ENCODE data around the gene SLC4A9. TPM values are rescaled to one million over a fixed set of nuclear protein-coding genes. Genes with fewer than 3 reads are reported as not detected.

Gene SLC4A9
- polyA plus RNA-seq, 3 donors = 0.28 TPM; not detected in 2

DNA sequence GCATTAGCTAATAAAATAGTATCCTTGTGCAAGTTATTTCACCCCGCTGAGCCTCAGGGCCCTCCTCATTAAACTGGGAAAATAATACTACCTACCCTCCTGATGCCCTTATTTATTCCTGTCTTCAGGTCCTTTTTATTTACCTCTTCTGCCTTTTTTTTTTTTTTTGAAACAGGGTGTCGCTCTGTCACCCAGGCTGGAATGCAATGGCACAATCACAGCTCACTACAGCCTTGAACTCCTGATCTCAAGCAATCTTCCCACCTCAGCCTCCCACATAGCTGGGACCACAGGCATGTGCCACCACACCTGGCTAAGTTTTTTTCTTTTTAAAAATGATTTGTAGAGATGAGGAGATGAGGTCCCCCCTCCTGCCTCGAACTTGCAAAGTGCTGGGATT lies 34.5 kb upstream of the SLC4A9 start:
- H3K36me3 ChIP-seq (replicated peaks in 1 of 2; ENCODE audit: control insufficient read depth in 1 of 2, insufficient read depth in 2 of 2, low read length in 2 of 2) = no peaks in the 10 kb centered on the region
- peaks cover 6 to 11% of the 10 kb centered on the region in 2 donors for H3K36me3 Mint-ChIP-seq
- H3K4me1 ChIP-seq (ENCODE audit: control insufficient read depth in 1 of 2, insufficient read depth in 2 of 2, low read length in 2 of 2) = peaks cover 51 to 52% of the 10 kb centered on the region in 2 donors
- peaks cover 62% of the 10 kb centered on the region for H3K4me1 Mint-ChIP-seq
- H3K9me3 Mint-ChIP-seq = peaks cover 0 to 3% (median 0%) of the 10 kb centered on the region in 7 donors
- intact Hi-C loops (cut with micrococcal nuclease) = loop anchor here in 1 of 2 donors (2.0 kb wide), 1 partner anchor 15 kb away; no protein-coding TSS in a partner anchor
- peaks cover 0 to 4% (median 2%) of the 10 kb centered on the region in 3 donors for H3K27me3 Mint-ChIP-seq (ENCODE audit: low read depth in 3 of 3)
- H4K20me1 ChIP-seq (ENCODE audit: insufficient read depth, low read length) = no peaks in the 10 kb centered on the region
- H3K79me2 ChIP-seq (ENCODE audit: insufficient read depth, low read length) = no peaks in the 10 kb centered on the region
- H3K9ac ChIP-seq (ENCODE audit: insufficient read depth, low read length, poor library complexity, severe bottlenecking) = no peak overlapping the region
- H3K27ac Mint-ChIP-seq = peak overlapping the region in 5 of 7 donors; percentile 65 to 91 (median 88)
- H3K4me3 Mint-ChIP-seq = no peak overlapping the region
- no peak overlapping the region for H3K27ac ChIP-seq (ENCODE audit: low read depth in 1 of 2, low read length in 2 of 2)
- no peaks in the 10 kb centered on the region for H3K27me3 ChIP-seq (ENCODE audit: control insufficient read depth in 2 of 2, insufficient read depth in 2 of 2, low read length in 2 of 2)
- H3K4me2 ChIP-seq (replicated peaks; ENCODE audit: extremely low read depth, low read length, poor library complexity, severe bottlenecking) = no peak overlapping the region
- TF ChIP-seq, protein P1, sequence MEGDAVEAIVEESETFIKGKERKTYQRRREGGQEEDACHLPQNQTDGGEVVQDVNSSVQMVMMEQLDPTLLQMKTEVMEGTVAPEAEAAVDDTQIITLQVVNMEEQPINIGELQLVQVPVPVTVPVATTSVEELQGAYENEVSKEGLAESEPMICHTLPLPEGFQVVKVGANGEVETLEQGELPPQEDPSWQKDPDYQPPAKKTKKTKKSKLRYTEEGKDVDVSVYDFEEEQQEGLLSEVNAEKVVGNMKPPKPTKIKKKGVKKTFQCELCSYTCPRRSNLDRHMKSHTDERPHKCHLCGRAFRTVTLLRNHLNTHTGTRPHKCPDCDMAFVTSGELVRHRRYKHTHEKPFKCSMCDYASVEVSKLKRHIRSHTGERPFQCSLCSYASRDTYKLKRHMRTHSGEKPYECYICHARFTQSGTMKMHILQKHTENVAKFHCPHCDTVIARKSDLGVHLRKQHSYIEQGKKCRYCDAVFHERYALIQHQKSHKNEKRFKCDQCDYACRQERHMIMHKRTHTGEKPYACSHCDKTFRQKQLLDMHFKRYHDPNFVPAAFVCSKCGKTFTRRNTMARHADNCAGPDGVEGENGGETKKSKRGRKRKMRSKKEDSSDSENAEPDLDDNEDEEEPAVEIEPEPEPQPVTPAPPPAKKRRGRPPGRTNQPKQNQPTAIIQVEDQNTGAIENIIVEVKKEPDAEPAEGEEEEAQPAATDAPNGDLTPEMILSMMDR (IDR thresholded peaks at IDR 0.05) = no peak
- no peak for DNase-seq
- H3K9me3 ChIP-seq (replicated peaks in 1 of 2; ENCODE audit: control insufficient read depth in 1 of 2, insufficient read depth in 1 of 2, low read length in 2 of 2) = no peaks in the 10 kb centered on the region
- H2AFZ ChIP-seq (ENCODE audit: insufficient read depth, low read depth, low read length, poor library complexity, severe bottlenecking) = no peak overlapping the region
- H3K4me3 ChIP-seq (replicated peaks in 1 of 3; ENCODE audit: low read depth in 2 of 3, low read length in 3 of 3) = no peak overlapping the region
- WGBS (ENCODE audit: insufficient coverage) = 100% methylated on average over 1 of the region's 3 CpGs

DNA sequence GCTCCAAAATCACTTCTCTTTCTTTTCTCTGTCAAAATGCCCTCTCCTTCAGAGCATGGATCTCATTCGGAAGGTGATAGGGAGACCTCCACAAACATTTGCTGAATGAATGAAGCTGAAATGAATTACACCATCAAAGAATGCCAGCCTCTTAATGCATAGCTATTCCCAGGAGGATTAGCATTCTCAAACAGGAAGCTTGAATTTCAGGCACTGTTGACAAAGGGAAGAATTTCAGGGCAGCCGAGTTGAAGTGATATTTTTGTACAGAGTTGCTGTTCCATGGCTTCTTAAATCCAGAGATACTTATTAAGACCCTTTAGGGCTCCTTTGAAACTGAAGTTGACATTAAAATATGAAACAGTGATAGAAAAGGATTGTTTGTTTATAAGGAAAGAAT lies 32.4 kb upstream of the SLC4A9 start:
- H3K27ac Mint-ChIP-seq = no peak overlapping the region

More for the DNA sequence above, 32.4 kb upstream of the SLC4A9 start:
- Mint-ChIP-seq H3K36me3 (peaks cover 11 to 14% of the 10 kb centered on the region in 2 donors), H3K27me3 (ENCODE audit: low read depth in 3 of 3) (peaks cover 0 to 2% (median 1%) of the 10 kb centered on the region in 3 donors), H3K4me1 (peaks cover 42% of the 10 kb centered on the region), H3K4me3 (no peak overlapping the region), H3K9me3 (peaks cover 0 to 2% (median 0%) of the 10 kb centered on the region in 7 donors)
- H3K4me1 ChIP-seq (ENCODE audit: control insufficient read depth in 1 of 2, insufficient read depth in 2 of 2, low read length in 2 of 2) = peaks cover 31% of the 10 kb centered on the region in 2 donors
- no peak overlapping the region for H2AFZ ChIP-seq (ENCODE audit: insufficient read depth, low read depth, low read length, poor library complexity, severe bottlenecking)
- H3K4me2 ChIP-seq (replicated peaks; ENCODE audit: extremely low read depth, low read length, poor library complexity, severe bottlenecking) = no peak overlapping the region
- H3K4me3 ChIP-seq (replicated peaks in 1 of 3; ENCODE audit: low read depth in 2 of 3, low read length in 3 of 3) = no peak overlapping the region
- no peaks in the 10 kb centered on the region for H4K20me1 ChIP-seq (ENCODE audit: insufficient read depth, low read length)
- no peaks in the 10 kb centered on the region for H3K9me3 ChIP-seq (replicated peaks in 1 of 2; ENCODE audit: control insufficient read depth in 1 of 2, insufficient read depth in 1 of 2, low read length in 2 of 2)
- intact Hi-C loops (cut with micrococcal nuclease) = loop anchor here in 1 of 2 donors (2.0 kb wide), 1 partner anchor 15 kb away; no protein-coding TSS in a partner anchor
- peaks cover 2 to 6% of the 10 kb centered on the region in 2 donors for H3K36me3 ChIP-seq (replicated peaks in 1 of 2; ENCODE audit: control insufficient read depth in 1 of 2, insufficient read depth in 2 of 2, low read length in 2 of 2)
- no peaks in the 10 kb centered on the region for H3K79me2 ChIP-seq (ENCODE audit: insufficient read depth, low read length)
- no peak overlapping the region for H3K27ac ChIP-seq (ENCODE audit: low read depth in 1 of 2, low read length in 2 of 2)
- no peaks in the 10 kb centered on the region for H3K27me3 ChIP-seq (ENCODE audit: control insufficient read depth in 2 of 2, insufficient read depth in 2 of 2, low read length in 2 of 2)
- TF ChIP-seq, protein P1 (IDR thresholded peaks at IDR 0.05) = no peak
- WGBS (ENCODE audit: insufficient coverage) = 40% methylated on average over 1 of the region's 2 CpGs
- no peak for DNase-seq
- no peak overlapping the region for H3K9ac ChIP-seq (ENCODE audit: insufficient read depth, low read length, poor library complexity, severe bottlenecking)

Measured in CD14-positive monocyte (primary cell).